ENCODE data around the gene SMARCA4.

GRCh38 chr19:10946958-10947657, 13.7 kb upstream of the SMARCA4 start:
- TF ChIP-seq POLR2A (IDR thresholded peaks at IDR 0.05; ENCODE audit: low read length), result no peak
- TF ChIP-seq GATA1 (IDR thresholded peaks at IDR 0.05; ENCODE audit: low read depth, low read length), result no peak
